Right ventricle myocardium superior (tissue), 1 donor: ENCODE measurements around the gene FBXO2. TPM values are rescaled to one million over a fixed set of nuclear protein-coding genes. Genes with fewer than 3 reads are reported as not detected.
"Not testable (repeated sequence)": the region's sequence is repeated elsewhere in the genome, so short reads cannot be mapped to it uniquely, and the experiment has no call there.

Source experiments
- ATAC-seq: fragments of 200-7000 bp; cut with Tn5 transposase; one replicate; pipeline ENCODE4 v1.9.1; 2020; ENCODE audit warnings: mild to moderate bottlenecking; ENCODE audit not compliant: poor library complexity
- DNase-seq: peaks from one replicate; pipeline ENCODE4 v3.0.0-alpha.2; 2020
- intact Hi-C: fragments of 100-400 bp; cut with DNase I; formaldehyde crosslinking; loops from one replicate; pipeline ENCODE4 v1.11.2; 2022
- total RNA-seq: library from RNA; stranded (reverse); fragmentation: NEBNext Ultra II Directional; extraction: Animal tissue kit (Norgen Biotek cat#: 25700); gene quantifications from one replicate; pipeline ENCODE4 v1.2.1, GENCODE V29; 2021
- donor health status: DM: no; HTN: yes; CAD: no; lungs with severe emphysema.

Gene FBXO2
- total RNA-seq, 1 donor from 2014 or later: 2.3 TPM

GRCh38 chr1:11613347-11613746 lies 40.9 kb downstream of the FBXO2 start:
- ATAC-seq (no peak), DNase-seq (no peak)
- intact Hi-C loops: no loop called here

GRCh38 chr1:11611638-11612327 lies 42.4 kb downstream of the FBXO2 start:
- DNase-seq (no peak), ATAC-seq (no peak)
- intact Hi-C loops: no loop called here

GRCh38 chr1:11610629-11611180 lies 43.5 kb downstream of the FBXO2 start:
- DNase-seq: no peak
- ATAC-seq: no peak
- intact Hi-C loops: no loop called here

- ATAC-seq, intact Hi-C loops: not testable (repeated sequence)
Measured at GRCh38 chr1:11609378-11609777, 44.9 kb downstream of the FBXO2 start.

GRCh38 chr1:11608596-11609130 lies 45.6 kb downstream of the FBXO2 start:
- intact Hi-C loops, ATAC-seq, DNase-seq: not testable (repeated sequence)

More at GRCh38 chr1:11609378-11609777, 44.9 kb downstream of the FBXO2 start:
- not testable (repeated sequence) for DNase-seq

- intact Hi-C loops: no loop called here
- DNase-seq (no peak), ATAC-seq (no peak)
Measured at GRCh38 chr1:11606775-11607174, 47.5 kb downstream of the FBXO2 start.

- DNase-seq (no peak), ATAC-seq (no peak)
- intact Hi-C loops: no loop called here
Measured at GRCh38 chr1:11602981-11603380, 51.2 kb downstream of the FBXO2 start.

GRCh38 chr1:11602424-11602823 lies 51.8 kb downstream of the FBXO2 start:
- DNase-seq (no peak), ATAC-seq (no peak)
- intact Hi-C loops: no loop called here

- DNase-seq: no peak
- intact Hi-C loops: no loop called here
- ATAC-seq: no peak
Measured at GRCh38 chr1:11600836-11601235, 53.4 kb downstream of the FBXO2 start.

- DNase-seq: no peak
- ATAC-seq: no peak
- intact Hi-C loops: no loop called here
Measured at GRCh38 chr1:11599891-11600576, 54.2 kb downstream of the FBXO2 start.

- ATAC-seq (no peak), DNase-seq (no peak)
- intact Hi-C loops: no loop called here
Measured at GRCh38 chr1:11598461-11598860, 55.8 kb downstream of the FBXO2 start.

Other genes starting within 250 kb of the FBXO2 start
- gene DISP3, start 175.3 kb downstream of the FBXO2 start, total RNA-seq: not detected
- gene FBXO44, start 448 bp upstream of the FBXO2 start, total RNA-seq: 15.6 TPM
- gene FBXO6, start 9.8 kb upstream of the FBXO2 start, total RNA-seq: 11.6 TPM
- gene MAD2L2, start 26.7 kb upstream of the FBXO2 start, total RNA-seq: 15.8 TPM
- gene DRAXIN, start 37.3 kb upstream of the FBXO2 start, total RNA-seq: 0.05 TPM
- gene AGTRAP, start 81.7 kb upstream of the FBXO2 start, total RNA-seq: 13.6 TPM
- gene C1orf167, start 107.8 kb upstream of the FBXO2 start, total RNA-seq: 2.7 TPM
- gene MTHFR, start 151.5 kb upstream of the FBXO2 start, total RNA-seq: 34.6 TPM
- 15.2 TPM for gene CLCN6, start 151.8 kb upstream of the FBXO2 start, total RNA-seq
- 25.3 TPM for gene NPPA, start 193.4 kb upstream of the FBXO2 start, total RNA-seq
- gene NPPB, start 204.5 kb upstream of the FBXO2 start, total RNA-seq: 5.1 TPM